Breast epithelium (tissue), 4 donors: Measurements from ENCODE around the gene SPART. TPM values are rescaled to one million over a fixed set of nuclear protein-coding genes. Genes with fewer than 3 reads are reported as not detected.

Source experiments
- DNase-seq, 2 donors: peaks; one replicate each; pipeline ENCODE4 v3.0.0-alpha.2; 2019; ENCODE audit warnings: low spot score in 2 of 2
- H3K27ac ChIP-seq, 2 donors: fragments of 200-600 bp; sonication (generic) in 1 of 2; one replicate each; pipeline ENCODE4 v1.5.1; 2016 to 2019; ENCODE audit warnings: mild to moderate bottlenecking in 1 of 2
- H3K27me3 ChIP-seq, 2 donors: fragments of 200-600 bp; sonication (generic) in 1 of 2; one replicate each; pipeline versions ENCODE4 v1.5.1 to v1.6.0; 2017 to 2019; ENCODE audit warnings: control low read depth in 1 of 2, mild to moderate bottlenecking in 1 of 2
- H3K36me3 ChIP-seq: fragments of 200-600 bp; one replicate; pipeline ENCODE4 v1.5.1; 2019
- H3K4me1 ChIP-seq, 2 donors: fragments of 200-600 bp; sonication (generic); one replicate each; pipeline ENCODE4 v1.5.1; 2016 to 2019; ENCODE audit warnings: control low read depth in 1 of 2
- H3K4me3 ChIP-seq, 3 donors: fragments of 200-600 bp; sonication (generic); 1 replicate in 2 of 3; 2 replicates in 1 of 3; pipeline ENCODE4 v1.5.1; 2016 to 2019; ENCODE audit warnings: mild to moderate bottlenecking in 3 of 3, moderate library complexity in 2 of 3
- H3K9me3 ChIP-seq, 2 donors: fragments of 200-600 bp; sonication (generic) in 1 of 2; one replicate each; pipeline ENCODE4 v1.5.1; 2016 to 2019; ENCODE audit warnings: control low read depth in 1 of 2
- POLR2A ChIP-seq: fragments of 450-650 bp; IDR thresholded peaks from one replicate; pipeline ENCODE4 v1.6.1; 2016; ENCODE audit warnings: antibody characterized with exemption, mild to moderate bottlenecking, moderate library complexity
- POLR2AphosphoS5 ChIP-seq, 3 donors: sonication (generic); formaldehyde crosslinking; IDR thresholded peaks; one replicate each; pipeline ENCODE4 v1.6.1; 2017; ENCODE audit warnings: antibody characterized with exemption in 3 of 3
- intact Hi-C: fragments of 100-400 bp; cut with DNase I; formaldehyde crosslinking; loops from one replicate; pipeline ENCODE4 v1.15.1; 2023; ENCODE audit warnings: low total_unique reads
- total RNA-seq, 3 donors: library from RNA; depleted of rRNA; stranded (reverse); fragments of >200 nt; gene quantifications; one replicate each; pipeline ENCODE4 v1.1.0, GENCODE V29; 2016
- TF ChIP-seq, protein P1 (sequence below), 3 donors: fragments of 450-650 bp; IDR thresholded peaks; one replicate each; pipeline ENCODE4 v1.5.1; 2016 to 2017; ENCODE audit warnings: antibody characterized with exemption in 3 of 3, mild to moderate bottlenecking in 3 of 3, moderate library complexity in 3 of 3

Gene SPART
- total RNA-seq, 3 donors from 2014 or later, result 79.6 to 111 (median 105) TPM

DNA sequence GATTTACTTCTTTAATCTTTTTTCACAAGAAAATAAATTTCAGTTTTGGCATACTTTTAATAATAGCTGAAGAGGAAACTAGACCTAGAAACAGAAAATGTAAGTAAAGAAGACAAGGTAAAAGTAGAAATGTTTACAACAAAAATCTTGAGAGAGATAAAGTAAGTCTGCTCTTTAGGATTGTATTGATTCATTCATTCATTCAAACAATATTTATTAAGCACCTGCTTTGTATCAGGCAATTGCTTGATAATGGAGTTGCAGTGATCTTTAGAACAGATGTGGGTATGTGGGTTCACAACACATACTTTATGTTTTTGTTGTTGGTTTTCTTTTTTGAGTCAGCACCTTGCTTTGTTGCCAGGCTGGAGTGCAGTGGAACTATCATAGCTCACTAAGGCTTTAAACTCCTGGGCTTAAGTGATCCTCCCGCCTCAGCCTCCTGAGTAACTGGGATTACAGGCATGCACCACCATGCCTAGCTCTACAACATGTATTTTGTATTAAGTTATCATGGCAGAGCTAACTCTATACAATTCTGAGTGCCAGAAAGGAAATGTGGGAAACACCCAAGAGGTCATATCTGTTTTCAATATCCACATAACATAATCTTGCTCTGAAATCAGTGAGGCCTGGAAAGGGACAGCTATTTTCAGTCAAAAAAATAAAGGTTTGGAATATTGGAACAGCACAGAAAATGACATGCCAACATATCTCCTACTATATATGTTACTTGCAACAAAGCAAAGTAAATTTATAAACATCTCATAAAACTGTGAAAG, 8.8 kb upstream of the SPART start:
- Histone ChIP-seq H3K36me3 (no peaks in the 10 kb centered on the region), H3K27me3 (no peaks in the 10 kb centered on the region), H3K4me1 (no peaks in the 10 kb centered on the region), H3K27ac (no peak overlapping the region), H3K9me3 (no peaks in the 10 kb centered on the region), H3K4me3 (no peak overlapping the region)
- no peak for DNase-seq
- TF ChIP-seq POLR2A (no peak), POLR2AphosphoS5 (IDR thresholded peaks at IDR 0.05) (no peak)
- TF ChIP-seq, protein P1, sequence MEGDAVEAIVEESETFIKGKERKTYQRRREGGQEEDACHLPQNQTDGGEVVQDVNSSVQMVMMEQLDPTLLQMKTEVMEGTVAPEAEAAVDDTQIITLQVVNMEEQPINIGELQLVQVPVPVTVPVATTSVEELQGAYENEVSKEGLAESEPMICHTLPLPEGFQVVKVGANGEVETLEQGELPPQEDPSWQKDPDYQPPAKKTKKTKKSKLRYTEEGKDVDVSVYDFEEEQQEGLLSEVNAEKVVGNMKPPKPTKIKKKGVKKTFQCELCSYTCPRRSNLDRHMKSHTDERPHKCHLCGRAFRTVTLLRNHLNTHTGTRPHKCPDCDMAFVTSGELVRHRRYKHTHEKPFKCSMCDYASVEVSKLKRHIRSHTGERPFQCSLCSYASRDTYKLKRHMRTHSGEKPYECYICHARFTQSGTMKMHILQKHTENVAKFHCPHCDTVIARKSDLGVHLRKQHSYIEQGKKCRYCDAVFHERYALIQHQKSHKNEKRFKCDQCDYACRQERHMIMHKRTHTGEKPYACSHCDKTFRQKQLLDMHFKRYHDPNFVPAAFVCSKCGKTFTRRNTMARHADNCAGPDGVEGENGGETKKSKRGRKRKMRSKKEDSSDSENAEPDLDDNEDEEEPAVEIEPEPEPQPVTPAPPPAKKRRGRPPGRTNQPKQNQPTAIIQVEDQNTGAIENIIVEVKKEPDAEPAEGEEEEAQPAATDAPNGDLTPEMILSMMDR (IDR thresholded peaks at IDR 0.05), result no peak
- intact Hi-C loops, result loop anchor here (2.0 kb wide), 1 partner anchor 60 kb away; no protein-coding TSS in a partner anchor

DNA sequence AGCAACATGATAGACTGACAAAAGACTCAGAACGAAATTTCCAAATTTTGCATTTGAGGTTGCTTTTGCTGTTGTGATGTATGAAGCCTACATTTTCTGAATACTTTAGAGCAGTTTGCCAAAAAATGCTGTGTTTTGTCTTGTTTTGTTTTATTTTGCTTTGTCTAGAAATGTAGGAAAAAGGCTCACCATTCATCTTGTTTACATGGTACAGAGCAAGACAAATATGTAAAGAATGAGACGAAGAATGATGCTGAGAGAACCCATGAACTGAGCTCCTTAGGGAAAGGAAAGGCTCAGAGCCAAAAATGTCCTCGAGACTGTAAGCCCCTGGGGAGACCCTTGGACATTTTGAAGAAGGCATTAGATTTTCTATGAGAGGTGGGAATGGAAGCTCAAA, 6.8 kb upstream of the SPART start:
- DNase-seq, result no peak
- TF ChIP-seq POLR2A (no peak), POLR2AphosphoS5 (IDR thresholded peaks at IDR 0.05) (no peak)
- TF ChIP-seq, protein P1 (IDR thresholded peaks at IDR 0.05), result no peak
- Histone ChIP-seq H3K4me3 (no peak overlapping the region), H3K9me3 (no peaks in the 10 kb centered on the region), H3K4me1 (no peaks in the 10 kb centered on the region), H3K27me3 (no peaks in the 10 kb centered on the region), H3K27ac (no peak overlapping the region), H3K36me3 (no peaks in the 10 kb centered on the region)
- intact Hi-C loops, result no loop called here

DNA sequence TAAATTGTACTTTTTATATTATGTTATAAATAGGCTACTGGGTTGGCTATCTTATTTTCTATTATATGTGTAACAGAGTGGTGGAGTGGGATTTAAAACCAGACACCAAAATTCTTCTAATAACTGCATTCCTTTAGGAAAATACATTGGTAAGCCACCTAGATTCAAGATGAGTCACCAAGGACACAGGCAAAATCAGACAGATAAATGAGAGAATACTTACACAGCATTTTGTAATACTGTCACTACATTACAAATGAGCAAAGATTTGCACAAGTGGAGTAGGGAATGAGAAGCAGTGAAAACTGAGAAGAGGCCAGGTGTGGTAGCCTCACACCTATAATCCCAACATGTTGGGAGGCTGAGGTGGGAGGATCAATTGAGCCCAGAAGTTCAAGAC, 6.2 kb upstream of the SPART start:
- Histone ChIP-seq H3K27me3 (no peaks in the 10 kb centered on the region), H3K36me3 (no peaks in the 10 kb centered on the region), H3K27ac (no peak overlapping the region), H3K4me1 (no peaks in the 10 kb centered on the region), H3K4me3 (no peak overlapping the region), H3K9me3 (no peaks in the 10 kb centered on the region)
- intact Hi-C loops, result no loop called here
- no peak for TF ChIP-seq POLR2AphosphoS5 (IDR thresholded peaks at IDR 0.05)
- TF ChIP-seq, protein P1 (IDR thresholded peaks at IDR 0.05), result no peak
- no peak for TF ChIP-seq POLR2A
- DNase-seq, result no peak

DNA sequence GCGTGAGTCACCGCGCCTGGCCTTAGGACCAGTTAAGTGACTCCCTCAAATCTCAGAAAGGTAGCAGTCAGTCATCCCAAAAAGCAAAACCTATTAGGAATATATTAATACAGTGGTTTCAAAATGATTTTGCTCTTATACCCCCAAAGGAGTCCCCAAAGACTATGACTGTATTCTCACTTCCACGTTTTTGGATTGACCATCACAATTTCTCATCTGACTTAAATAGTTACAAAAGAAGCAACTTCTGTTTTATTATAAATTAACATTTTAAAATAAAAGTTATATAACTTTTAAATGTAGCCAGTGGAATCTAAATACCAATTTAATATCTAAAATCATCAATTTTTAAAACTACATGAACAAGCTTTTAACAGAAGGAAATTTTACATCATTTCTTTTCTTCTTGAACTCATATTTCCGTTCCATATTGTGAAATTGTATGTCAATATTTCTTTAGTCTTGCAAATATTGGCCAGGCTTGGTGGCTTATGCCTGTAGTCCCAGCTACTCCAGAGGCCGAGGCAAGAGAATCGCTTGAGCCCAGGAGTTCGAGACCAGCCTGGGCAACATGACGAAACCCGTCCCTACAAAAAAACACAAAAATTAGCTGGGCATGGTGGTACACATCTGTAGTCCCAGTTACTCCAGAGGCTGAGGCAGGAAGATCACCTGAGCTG, 1.5 kb upstream of the SPART start:
- peak overlapping the region; percentile 97 to 99 for H3K27ac ChIP-seq
- no peak for TF ChIP-seq POLR2A
- TF ChIP-seq, protein P1 (IDR thresholded peaks at IDR 0.05), result no peak
- no peak for TF ChIP-seq POLR2AphosphoS5 (IDR thresholded peaks at IDR 0.05)
- intact Hi-C loops, result no loop called here

More for the DNA sequence above, 1.5 kb upstream of the SPART start:
- no peaks in the 10 kb centered on the region for H3K36me3 ChIP-seq
- no peak for DNase-seq
- H3K27me3 ChIP-seq, result no peaks in the 10 kb centered on the region
- no peaks in the 10 kb centered on the region for H3K9me3 ChIP-seq
- H3K4me3 ChIP-seq, result peak overlapping the region in 1 of 3 donors; percentile 87
- no peaks in the 10 kb centered on the region for H3K4me1 ChIP-seq
